Progenitor cell of endocrine pancreas (in vitro differentiated cells): Measurements from ENCODE around the gene ADD1. TPM values are rescaled to one million over a fixed set of nuclear protein-coding genes. Genes with fewer than 3 reads are reported as not detected.

Experiments used
- DNase-seq: peaks from one replicate; pipeline ENCODE4 v3.0.0; 2021; ENCODE audit warnings: low spot score; ENCODE audit not compliant: unreplicated experiment
- H3K27ac Mint-ChIP-seq: 2 replicates; pipeline ENCODE4 v1.8.0; 2021; ENCODE audit warnings: mild to moderate bottlenecking, moderate library complexity, mixed read lengths
- H3K27me3 Mint-ChIP-seq: 2 replicates; pipeline ENCODE4 v1.8.0; 2021; ENCODE audit warnings: mixed read lengths
- H3K36me3 Mint-ChIP-seq: 2 replicates; pipeline ENCODE4 v1.8.0; 2022; ENCODE audit warnings: mixed read lengths; ENCODE audit not compliant: insufficient read depth
- H3K4me1 Mint-ChIP-seq: 2 replicates; pipeline ENCODE4 v1.8.0; 2021; ENCODE audit warnings: low read depth, mixed read lengths
- H3K4me3 Mint-ChIP-seq: 2 replicates; pipeline ENCODE4 v1.8.0; 2021; ENCODE audit warnings: low read depth, mild to moderate bottlenecking, moderate library complexity, mixed read lengths
- H3K9me3 Mint-ChIP-seq: 2 replicates; pipeline ENCODE4 v1.8.0; 2021; ENCODE audit warnings: low read depth, mixed read lengths
- total RNA-seq: library from RNA; stranded (reverse); gene quantifications from 2 replicates; pipeline ENCODE4 v1.2.1, GENCODE V29; 2021
- TF ChIP-seq, protein P1 (sequence below): fragments of 200-600 bp; sonication (generic); IDR thresholded peaks from one replicate; pipeline ENCODE4 v1.5.0; 2021; ENCODE audit warnings: antibody characterized with exemption, mild to moderate bottlenecking; ENCODE audit not compliant: unreplicated experiment

Gene ADD1
- total RNA-seq, 1 donor from 2014 or later = 271 TPM

DNA sequence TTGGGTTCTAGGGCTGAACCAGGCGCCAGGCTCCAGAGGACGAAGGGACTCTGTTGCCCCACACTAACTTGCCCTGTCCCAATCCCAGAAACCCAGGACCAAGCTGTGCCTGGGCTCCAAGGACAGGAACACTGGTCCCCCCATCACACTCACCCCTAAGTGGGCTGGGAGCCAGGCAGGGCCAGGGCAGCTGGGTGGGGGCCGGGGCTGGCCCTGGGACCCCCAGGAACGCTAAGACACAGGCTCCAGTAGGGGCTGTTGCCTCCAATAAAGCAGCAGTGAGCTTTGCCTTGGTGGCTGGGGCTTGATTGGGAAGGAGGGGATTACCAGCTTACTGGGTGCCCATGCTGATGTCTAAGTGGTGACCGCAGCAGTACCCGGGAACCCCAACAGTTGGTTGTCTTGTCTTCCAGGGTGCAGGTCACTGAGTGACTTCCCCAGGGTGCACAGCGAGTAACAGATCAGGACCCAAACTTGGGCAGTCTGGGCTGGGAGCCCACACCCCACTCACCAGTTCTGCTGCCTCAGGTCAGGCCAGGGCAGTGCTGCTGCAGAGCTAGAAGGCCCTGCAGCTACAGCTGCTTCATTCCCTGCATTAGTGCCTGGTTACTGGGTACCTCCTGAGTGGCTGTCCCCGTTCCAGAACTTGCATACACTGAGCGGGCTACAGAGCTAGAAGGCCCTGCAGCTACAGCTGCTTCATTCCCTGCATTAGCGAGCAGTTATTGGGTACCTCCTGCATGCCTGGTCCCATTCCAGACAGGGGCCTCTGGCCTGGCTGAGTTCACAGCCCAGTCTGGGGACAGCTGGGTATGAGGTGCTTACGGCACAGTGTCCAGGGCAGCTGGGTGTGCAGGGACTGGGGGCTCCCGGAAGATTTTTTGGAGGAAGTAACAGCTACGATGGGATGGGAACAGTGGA, 9.4 kb upstream of the ADD1 start:
- no peak overlapping the region for H3K27ac Mint-ChIP-seq
- no peaks in the 10 kb centered on the region for H3K27me3 Mint-ChIP-seq
- TF ChIP-seq, protein P1, sequence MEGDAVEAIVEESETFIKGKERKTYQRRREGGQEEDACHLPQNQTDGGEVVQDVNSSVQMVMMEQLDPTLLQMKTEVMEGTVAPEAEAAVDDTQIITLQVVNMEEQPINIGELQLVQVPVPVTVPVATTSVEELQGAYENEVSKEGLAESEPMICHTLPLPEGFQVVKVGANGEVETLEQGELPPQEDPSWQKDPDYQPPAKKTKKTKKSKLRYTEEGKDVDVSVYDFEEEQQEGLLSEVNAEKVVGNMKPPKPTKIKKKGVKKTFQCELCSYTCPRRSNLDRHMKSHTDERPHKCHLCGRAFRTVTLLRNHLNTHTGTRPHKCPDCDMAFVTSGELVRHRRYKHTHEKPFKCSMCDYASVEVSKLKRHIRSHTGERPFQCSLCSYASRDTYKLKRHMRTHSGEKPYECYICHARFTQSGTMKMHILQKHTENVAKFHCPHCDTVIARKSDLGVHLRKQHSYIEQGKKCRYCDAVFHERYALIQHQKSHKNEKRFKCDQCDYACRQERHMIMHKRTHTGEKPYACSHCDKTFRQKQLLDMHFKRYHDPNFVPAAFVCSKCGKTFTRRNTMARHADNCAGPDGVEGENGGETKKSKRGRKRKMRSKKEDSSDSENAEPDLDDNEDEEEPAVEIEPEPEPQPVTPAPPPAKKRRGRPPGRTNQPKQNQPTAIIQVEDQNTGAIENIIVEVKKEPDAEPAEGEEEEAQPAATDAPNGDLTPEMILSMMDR = no peak
- DNase-seq = no peak
- H3K4me3 Mint-ChIP-seq = no peak overlapping the region
- H3K9me3 Mint-ChIP-seq = no peaks in the 10 kb centered on the region
- H3K36me3 Mint-ChIP-seq = no peaks in the 10 kb centered on the region
- H3K4me1 Mint-ChIP-seq = no peaks in the 10 kb centered on the region

DNA sequence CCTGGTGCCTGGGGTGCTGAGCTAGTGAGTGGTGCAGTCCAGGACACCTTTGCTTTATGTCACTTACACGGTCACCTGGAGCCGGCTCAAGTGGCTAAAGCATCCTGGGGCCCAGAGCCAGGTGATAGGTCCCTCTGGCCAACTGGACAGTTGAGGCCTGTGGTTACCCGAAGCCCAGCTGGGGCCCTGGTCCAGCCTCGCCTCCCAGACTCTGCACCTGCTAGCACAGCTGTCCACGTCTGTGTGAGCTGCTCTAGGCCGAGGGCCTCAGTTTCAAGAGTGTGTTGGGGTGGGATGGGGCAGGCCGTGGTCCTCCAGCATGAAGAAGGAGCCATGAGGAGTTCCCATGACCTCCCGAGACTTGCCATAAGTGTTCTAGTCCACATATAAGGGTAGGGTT, 7.7 kb upstream of the ADD1 start:
- no peaks in the 10 kb centered on the region for H3K27me3 Mint-ChIP-seq
- DNase-seq = no peak
- TF ChIP-seq, protein P1 = no peak

DNA sequence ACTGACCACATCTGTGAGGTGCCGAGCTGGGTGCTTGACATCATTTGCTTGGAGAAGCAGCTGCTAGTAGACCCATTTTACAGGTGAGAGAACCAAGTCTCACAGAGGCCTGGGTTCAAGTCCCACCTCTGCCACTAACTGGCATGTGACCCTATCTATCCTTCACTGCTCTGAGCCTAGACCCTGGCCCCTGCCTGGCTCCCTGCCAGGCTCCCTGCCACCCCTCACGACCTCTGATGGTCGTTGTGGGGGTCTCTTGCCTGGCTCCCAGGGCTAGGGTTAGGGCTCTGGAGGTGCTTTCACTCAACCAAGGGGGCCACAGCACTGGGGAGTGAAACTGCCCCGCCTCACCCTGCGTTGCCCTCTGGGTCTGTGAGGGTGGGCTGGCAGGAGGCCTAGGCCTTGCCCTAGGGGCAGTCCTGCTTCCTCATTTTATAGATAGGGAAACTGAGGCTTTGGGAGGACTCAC, 7.2 kb upstream of the ADD1 start:
- Mint-ChIP-seq H3K27me3 (no peaks in the 10 kb centered on the region), H3K27ac (no peak overlapping the region), H3K4me1 (no peaks in the 10 kb centered on the region), H3K4me3 (no peak overlapping the region), H3K36me3 (peaks cover 5% of the 10 kb centered on the region), H3K9me3 (peaks cover 7% of the 10 kb centered on the region)
- TF ChIP-seq, protein P1 = no peak
- DNase-seq = no peak

More for the DNA sequence above, 7.7 kb upstream of the ADD1 start:
- H3K27ac Mint-ChIP-seq = no peak overlapping the region
- no peaks in the 10 kb centered on the region for H3K4me1 Mint-ChIP-seq
- no peak overlapping the region for H3K4me3 Mint-ChIP-seq
- H3K9me3 Mint-ChIP-seq = peaks cover 5% of the 10 kb centered on the region
- H3K36me3 Mint-ChIP-seq = peaks cover 5% of the 10 kb centered on the region

DNA sequence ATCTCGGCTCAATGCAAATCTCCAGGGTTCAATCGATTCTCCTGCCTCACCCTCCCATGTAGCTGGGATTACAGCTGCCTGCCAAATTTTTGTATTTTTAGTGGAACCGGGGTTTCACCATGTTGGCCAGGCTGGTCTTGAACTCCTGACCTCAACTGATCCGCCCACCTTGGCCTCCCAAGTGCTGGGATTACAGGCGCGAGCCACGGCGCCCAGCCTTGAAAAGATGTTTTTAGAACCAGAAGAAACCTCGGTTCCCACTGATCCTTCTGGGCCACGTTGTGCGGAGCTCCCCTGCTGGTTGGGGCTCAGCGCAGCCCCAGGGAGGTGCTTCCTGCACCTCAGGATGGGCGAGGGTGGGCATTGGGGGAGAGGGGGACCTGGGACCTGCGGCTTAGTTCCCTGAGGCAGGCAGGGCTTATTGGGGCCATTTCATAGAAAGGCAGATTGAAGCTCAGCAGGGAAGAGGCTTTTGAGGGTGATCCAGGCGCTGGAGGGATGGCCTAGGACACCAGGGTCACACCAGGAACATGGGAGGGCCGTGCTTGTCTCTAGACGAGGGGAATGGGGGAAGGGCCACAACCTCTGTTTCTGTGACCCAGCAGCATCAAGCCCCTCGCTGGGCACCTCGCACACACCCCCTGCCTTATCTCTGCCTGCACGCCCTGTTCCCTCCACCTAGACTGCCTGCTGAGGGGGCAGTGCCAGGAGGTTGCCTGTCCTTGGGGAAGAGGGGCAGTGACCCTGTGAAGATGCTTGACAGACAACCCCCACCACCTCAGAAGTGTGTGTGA, 6.3 kb upstream of the ADD1 start:
- TF ChIP-seq, protein P1 = no peak
- DNase-seq = no peak
- Mint-ChIP-seq H3K27me3 (no peaks in the 10 kb centered on the region), H3K27ac (no peak overlapping the region), H3K9me3 (peaks cover 7% of the 10 kb centered on the region), H3K4me1 (no peaks in the 10 kb centered on the region), H3K4me3 (no peak overlapping the region), H3K36me3 (peaks cover 5% of the 10 kb centered on the region)

DNA sequence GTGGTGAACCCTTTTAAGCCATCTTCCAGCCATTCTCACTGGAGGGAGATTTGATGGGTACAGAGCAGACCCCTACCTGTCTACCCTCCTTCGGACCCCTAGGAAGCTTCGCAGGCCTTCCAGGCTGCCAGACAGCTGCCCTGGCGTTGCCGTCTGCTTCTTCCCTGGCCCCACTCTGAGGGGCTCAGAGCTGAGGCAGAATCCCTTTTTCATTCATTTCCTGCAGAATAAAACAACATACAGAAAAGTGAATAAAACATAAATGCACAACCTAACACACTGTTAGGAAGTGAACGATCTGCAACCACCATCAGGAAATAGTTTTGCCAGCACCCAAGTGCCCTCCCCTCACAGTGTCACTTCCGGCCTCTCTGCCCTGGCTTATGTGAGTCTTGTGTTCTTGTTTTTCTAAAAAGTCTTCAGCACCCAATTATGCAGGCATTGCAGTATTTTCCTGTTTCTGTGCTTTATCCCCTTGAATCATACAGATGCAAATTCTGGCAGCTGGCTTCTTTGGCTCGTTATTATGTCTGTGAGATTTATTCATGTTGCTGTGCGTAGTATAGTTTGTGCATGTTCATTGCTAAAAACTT, 5.6 kb upstream of the ADD1 start:
- no peak overlapping the region for H3K27ac Mint-ChIP-seq
- peaks cover 5% of the 10 kb centered on the region for H3K36me3 Mint-ChIP-seq
- TF ChIP-seq, protein P1 = no peak
- no peak for DNase-seq
- no peak overlapping the region for H3K4me3 Mint-ChIP-seq
- peaks cover 7% of the 10 kb centered on the region for H3K9me3 Mint-ChIP-seq
- H3K27me3 Mint-ChIP-seq = no peaks in the 10 kb centered on the region
- peaks cover 5% of the 10 kb centered on the region for H3K4me1 Mint-ChIP-seq
